Measurements from ENCODE around the gene ERP29. TPM values are rescaled to one million over a fixed set of nuclear protein-coding genes. Genes with fewer than 3 reads are reported as not detected.
A peak's percentile ranks its signal among the peaks of the same experiment; 100 is the strongest.
"Not testable (repeated sequence)": the region's sequence is repeated elsewhere in the genome, so short reads cannot be mapped to it uniquely, and the experiment has no call there.

ERP29 gene
- total RNA-seq, 1 donor from 2014 or later = 159 TPM

DNA sequence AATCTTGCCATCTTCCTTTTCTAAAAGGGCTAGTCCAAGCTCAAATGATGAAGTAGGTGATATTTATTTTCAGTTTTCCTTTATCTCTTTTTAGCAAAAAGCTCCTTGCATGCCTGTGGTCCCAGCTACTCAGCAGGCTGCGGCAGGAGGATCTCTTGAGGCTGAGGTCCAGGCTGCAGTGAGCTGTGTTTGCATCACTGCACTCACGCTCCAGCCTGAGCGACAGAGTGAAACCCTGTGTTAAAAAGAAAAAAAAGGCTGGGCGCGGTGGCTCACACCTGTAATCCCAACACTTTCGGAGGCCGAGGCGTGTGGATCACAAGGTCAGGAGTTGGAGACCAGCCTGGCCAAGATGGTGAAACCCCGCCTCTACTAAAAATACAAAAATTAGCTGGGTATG is 5.3 kb upstream of the ERP29 start:
- FAIRE-seq = no peak
- no peaks in the 10 kb centered on the region for H3K27me3 ChIP-seq (ENCODE audit: control insufficient read depth, insufficient read depth, low read length)
- TF ChIP-seq, protein P1, sequence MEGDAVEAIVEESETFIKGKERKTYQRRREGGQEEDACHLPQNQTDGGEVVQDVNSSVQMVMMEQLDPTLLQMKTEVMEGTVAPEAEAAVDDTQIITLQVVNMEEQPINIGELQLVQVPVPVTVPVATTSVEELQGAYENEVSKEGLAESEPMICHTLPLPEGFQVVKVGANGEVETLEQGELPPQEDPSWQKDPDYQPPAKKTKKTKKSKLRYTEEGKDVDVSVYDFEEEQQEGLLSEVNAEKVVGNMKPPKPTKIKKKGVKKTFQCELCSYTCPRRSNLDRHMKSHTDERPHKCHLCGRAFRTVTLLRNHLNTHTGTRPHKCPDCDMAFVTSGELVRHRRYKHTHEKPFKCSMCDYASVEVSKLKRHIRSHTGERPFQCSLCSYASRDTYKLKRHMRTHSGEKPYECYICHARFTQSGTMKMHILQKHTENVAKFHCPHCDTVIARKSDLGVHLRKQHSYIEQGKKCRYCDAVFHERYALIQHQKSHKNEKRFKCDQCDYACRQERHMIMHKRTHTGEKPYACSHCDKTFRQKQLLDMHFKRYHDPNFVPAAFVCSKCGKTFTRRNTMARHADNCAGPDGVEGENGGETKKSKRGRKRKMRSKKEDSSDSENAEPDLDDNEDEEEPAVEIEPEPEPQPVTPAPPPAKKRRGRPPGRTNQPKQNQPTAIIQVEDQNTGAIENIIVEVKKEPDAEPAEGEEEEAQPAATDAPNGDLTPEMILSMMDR (IDR thresholded peaks at IDR 0.05; ENCODE audit: insufficient read depth, low read length, severe bottlenecking) = no peak
- no peak overlapping the region for H3K4me3 ChIP-seq (ENCODE audit: low read depth, low read length)
- no peaks in the 10 kb centered on the region for H3K36me3 ChIP-seq (ENCODE audit: control insufficient read depth, insufficient read depth, low read length)
- no peak for DNase-seq (ENCODE audit: low read depth)

DNA sequence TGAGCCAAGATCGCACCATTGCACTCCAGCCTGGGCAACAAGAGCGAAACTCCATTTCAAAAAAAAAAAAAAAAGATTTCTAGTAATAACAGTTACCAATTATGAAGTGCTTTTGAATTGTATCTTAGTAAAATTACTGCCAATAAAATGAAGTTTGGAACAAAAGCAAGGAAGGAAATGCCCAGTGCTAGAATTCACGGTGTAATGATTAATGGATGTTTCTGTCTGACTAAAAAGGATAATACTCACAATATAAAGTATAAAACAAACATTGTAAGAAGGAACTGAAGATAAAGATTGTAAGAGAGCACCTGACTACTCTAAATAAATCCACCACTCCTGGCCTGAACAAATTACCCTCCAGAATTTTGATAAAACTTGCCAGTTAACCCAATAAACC is 4.3 kb upstream of the ERP29 start:
- no peaks in the 10 kb centered on the region for H3K27me3 ChIP-seq (ENCODE audit: control insufficient read depth, insufficient read depth, low read length)

DNA sequence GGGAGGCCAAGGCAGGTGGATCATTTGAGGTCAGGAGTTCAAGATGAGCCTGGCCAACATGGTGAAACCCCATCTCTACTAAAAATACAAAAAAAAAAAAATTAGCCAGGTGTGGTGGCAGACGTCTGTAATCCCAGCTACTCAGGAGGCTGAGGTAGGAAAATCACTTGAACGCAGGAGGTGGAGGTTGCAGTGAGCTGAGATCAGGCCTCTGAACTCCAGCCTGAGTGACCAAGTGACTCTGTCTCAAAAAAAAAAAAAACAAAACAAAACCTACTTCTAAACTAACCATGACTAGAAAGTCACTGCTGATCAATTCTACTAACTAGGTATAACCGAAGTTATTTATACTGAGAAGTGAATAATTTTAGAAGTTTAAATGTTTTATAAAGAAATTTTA is 3.6 kb upstream of the ERP29 start:
- H3K27me3 ChIP-seq (ENCODE audit: control insufficient read depth, insufficient read depth, low read length); H3K36me3 ChIP-seq (ENCODE audit: control insufficient read depth, insufficient read depth, low read length); FAIRE-seq; DNase-seq (ENCODE audit: low read depth); H3K4me3 ChIP-seq (ENCODE audit: low read depth, low read length): not testable (repeated sequence)

More for the DNA sequence above, 4.3 kb upstream of the ERP29 start:
- no peaks in the 10 kb centered on the region for H3K36me3 ChIP-seq (ENCODE audit: control insufficient read depth, insufficient read depth, low read length)
- no peak for FAIRE-seq
- TF ChIP-seq, protein P1 (IDR thresholded peaks at IDR 0.05; ENCODE audit: insufficient read depth, low read length, severe bottlenecking) = no peak
- no peak overlapping the region for H3K4me3 ChIP-seq (ENCODE audit: low read depth, low read length)
- no peak for DNase-seq (ENCODE audit: low read depth)

DNA sequence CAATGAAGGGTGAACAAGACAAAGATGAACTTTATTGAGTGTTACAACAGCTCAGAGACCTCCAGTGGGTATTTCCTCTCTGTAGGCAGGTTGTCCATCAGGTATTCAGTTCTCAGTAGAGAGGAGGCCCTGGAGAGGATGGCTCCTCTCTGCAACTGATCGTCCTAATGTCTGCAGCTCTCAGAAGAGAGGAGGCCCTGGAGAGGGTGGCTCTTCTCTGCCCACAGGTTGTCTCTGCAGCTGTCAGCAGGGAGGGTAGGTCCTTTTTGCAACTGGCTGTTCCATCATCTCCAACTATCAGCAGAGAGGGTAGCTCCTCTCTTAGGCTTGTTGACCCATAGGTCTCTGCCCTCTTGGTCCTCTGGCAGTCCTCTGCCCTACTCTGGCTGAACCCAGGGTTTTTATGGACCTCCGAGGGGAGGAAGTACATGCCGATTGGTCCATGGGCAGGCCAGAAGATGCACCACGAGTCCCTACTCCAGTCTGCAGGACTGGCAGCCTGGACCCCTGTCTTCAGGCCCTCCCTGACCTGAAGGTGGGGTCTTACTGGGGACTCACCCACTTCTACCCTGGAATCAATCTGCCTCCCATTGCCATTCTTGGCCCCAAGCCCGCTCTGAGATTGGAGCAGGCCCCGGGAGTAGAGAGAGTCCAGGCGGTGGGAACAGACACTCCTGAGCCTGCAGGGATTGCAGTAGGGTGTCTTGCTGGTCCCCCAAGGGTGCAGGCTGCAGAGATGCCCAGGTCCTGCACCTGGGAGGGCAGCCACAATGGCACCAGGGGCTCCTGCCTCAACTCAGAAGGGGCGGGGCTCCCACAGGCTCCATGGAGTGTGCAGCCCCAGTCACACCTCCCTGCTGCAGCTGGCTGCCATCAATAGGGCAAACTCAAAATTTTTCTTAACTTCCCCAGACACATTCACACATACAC is 2.5 kb upstream of the ERP29 start:
- DNase-seq (ENCODE audit: low read depth) (no peak), FAIRE-seq (no peak)
- no peak overlapping the region for H3K4me3 ChIP-seq (ENCODE audit: low read depth, low read length)
- H3K36me3 ChIP-seq (ENCODE audit: control insufficient read depth, insufficient read depth, low read length) = peaks cover 4% of the 10 kb centered on the region
- no peaks in the 10 kb centered on the region for H3K27me3 ChIP-seq (ENCODE audit: control insufficient read depth, insufficient read depth, low read length)
- TF ChIP-seq, protein P1 (IDR thresholded peaks at IDR 0.05; ENCODE audit: insufficient read depth, low read length, severe bottlenecking) = no peak

DNA sequence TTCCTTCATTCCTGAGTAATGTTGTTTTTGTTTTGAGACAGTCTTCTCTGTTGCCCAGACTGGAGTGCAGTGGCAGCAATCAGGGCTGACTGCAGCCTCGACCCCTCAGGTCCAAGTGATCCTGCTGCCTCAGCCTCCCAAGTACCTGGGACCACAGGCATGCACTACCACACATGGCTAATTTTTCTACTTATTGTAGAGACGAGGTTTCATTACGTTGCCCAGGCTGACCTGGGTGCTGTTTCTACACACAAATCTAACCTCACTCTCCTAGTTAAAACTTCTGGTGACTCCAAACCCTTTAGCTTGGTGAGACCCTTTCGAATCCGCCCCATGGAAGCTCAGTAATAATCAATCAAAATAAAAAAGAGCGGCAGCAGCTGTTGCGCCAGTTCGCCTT is 1.5 kb upstream of the ERP29 start:
- Histone ChIP-seq H3K27me3 (ENCODE audit: control insufficient read depth, insufficient read depth, low read length) (no peaks in the 10 kb centered on the region), H3K4me3 (ENCODE audit: low read depth, low read length) (peak overlapping the region; percentile 50), H3K36me3 (ENCODE audit: control insufficient read depth, insufficient read depth, low read length) (peaks cover 6% of the 10 kb centered on the region)
- TF ChIP-seq, protein P1 (IDR thresholded peaks at IDR 0.05; ENCODE audit: insufficient read depth, low read length, severe bottlenecking) = no peak
- DNase-seq (ENCODE audit: low read depth) = no peak
- FAIRE-seq = no peak

DNA sequence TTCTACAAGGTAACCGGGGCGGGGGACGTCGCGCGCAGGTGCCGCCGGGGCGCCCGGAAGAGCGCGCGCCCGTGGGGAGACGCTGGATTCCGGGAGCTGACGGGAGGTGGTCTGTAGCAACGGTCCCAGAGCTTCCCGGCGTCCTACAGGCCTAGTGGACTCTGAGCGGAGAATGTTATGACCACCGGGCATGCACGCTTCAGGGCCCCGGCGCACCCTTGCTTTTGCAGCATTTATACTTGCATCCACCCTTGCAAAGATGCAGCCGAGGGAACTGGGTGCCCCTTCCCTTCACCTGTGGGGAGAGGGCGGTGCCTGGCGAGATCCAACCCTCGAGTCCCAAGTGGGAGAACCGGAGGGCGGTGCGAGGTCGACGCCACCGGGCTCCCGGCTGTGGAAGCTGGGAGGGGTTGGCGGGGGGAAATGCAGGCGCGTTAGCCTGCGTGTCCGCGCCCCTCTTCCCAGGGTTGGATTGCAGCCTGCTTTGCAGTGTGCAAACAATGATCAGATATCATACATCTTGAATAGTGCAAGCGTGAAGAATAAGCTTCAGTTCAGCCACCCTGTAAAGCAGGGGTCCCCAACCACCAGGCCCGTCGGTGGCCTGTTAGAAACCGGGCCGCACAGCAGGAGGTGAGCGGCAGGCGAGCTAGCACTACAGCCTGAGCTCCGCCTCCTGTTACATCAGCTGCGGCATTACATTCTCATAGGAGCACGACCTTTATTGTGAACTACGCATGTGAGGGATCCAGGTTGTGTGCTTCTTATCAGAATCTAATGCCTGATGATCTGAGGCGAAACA is 576 bp downstream of the ERP29 start:
- FAIRE-seq (no peak), DNase-seq (ENCODE audit: low read depth) (peak; percentile 74)
- Histone ChIP-seq H3K36me3 (ENCODE audit: control insufficient read depth, insufficient read depth, low read length) (peaks cover 6% of the 10 kb centered on the region), H3K27me3 (ENCODE audit: control insufficient read depth, insufficient read depth, low read length) (no peaks in the 10 kb centered on the region), H3K4me3 (ENCODE audit: low read depth, low read length) (peak overlapping the region; percentile 78)
- TF ChIP-seq, protein P1 (IDR thresholded peaks at IDR 0.05; ENCODE audit: insufficient read depth, low read length, severe bottlenecking) = no peak
